ENCODE results near the gene CCDC85C.

DNA sequence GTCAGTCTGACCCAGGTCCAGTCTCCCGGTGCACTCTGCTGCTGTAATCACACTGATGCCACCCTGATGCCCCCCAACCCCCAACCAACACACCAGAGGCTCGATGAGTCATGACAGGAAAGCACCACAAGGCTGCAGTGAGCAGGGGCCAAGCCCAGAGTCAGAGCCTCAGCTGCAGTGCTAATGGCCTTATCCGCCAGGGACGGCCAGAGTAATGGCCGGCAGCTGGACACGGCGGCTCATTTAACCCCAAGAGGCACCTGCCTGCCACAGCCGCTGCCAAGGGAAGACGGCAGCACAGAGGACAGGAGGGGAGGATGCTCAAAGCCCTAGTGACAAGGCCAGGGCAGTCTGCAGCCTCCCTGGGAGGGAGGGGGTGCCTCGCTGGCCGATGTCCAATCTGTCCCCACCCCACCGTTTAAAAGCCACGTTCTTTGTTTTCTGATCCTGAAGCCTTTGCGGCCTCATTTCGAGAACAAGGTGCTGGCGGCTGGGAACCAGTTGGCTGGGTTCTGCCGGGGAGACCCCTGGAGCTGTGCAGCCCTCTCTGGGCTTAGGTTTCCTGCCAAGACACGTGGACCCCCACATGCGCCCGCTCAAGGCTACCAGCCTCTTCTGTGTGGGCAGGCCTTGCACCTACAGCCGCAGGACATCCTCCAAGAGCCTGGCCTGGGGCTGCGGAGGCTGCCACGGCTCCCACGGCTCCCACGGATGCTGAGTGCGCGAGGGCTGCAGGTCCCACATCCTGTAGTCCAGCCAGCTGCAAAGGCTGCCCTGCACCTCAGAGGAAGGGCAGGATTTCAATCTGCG, 13.1 kb downstream of the CCDC85C start:
- TF ChIP-seq, protein P1, sequence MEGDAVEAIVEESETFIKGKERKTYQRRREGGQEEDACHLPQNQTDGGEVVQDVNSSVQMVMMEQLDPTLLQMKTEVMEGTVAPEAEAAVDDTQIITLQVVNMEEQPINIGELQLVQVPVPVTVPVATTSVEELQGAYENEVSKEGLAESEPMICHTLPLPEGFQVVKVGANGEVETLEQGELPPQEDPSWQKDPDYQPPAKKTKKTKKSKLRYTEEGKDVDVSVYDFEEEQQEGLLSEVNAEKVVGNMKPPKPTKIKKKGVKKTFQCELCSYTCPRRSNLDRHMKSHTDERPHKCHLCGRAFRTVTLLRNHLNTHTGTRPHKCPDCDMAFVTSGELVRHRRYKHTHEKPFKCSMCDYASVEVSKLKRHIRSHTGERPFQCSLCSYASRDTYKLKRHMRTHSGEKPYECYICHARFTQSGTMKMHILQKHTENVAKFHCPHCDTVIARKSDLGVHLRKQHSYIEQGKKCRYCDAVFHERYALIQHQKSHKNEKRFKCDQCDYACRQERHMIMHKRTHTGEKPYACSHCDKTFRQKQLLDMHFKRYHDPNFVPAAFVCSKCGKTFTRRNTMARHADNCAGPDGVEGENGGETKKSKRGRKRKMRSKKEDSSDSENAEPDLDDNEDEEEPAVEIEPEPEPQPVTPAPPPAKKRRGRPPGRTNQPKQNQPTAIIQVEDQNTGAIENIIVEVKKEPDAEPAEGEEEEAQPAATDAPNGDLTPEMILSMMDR (IDR thresholded peaks at IDR 0.05), result peak in 1 of 6 experiments; percentile 23
- no peak for TF ChIP-seq POLR2A (IDR thresholded peaks at IDR 0.05)
- TF ChIP-seq POLR2AphosphoS5 (IDR thresholded peaks at IDR 0.05), result no peak
